Mesendoderm (in vitro differentiated cells): ENCODE measurements around the gene TOP2B.

Experiments used
- DNase-seq: peaks from one replicate; pipeline ENCODE4 v3.0.0; 2013
- H2AK5ac ChIP-seq: 2 replicates; pipeline ENCODE4 v1.6.1; 2013; ENCODE audit warnings: low read length, inconsistent platforms
- H2BK120ac ChIP-seq: 2 replicates; pipeline ENCODE4 v1.6.1; 2013; ENCODE audit warnings: low read depth, mild to moderate bottlenecking, low read length, moderate library complexity, mixed read lengths
- H2BK15ac ChIP-seq: replicated peaks from 2 replicates; pipeline ENCODE4 v1.6.1; 2013; ENCODE audit warnings: low read depth, mild to moderate bottlenecking, moderate library complexity
- H2BK5ac ChIP-seq: 2 replicates; pipeline ENCODE4 v1.6.1; 2013; ENCODE audit warnings: low read length, inconsistent platforms
- H3K18ac ChIP-seq: 2 replicates; pipeline ENCODE4 v1.6.1; 2013; ENCODE audit warnings: mild to moderate bottlenecking, low read length, mixed read lengths
- H3K23ac ChIP-seq: one replicate; pipeline ENCODE4 v1.6.1; 2013; ENCODE audit warnings: low read length
- H3K27ac ChIP-seq: 2 replicates; pipeline ENCODE4 v1.5.1; 2013; ENCODE audit warnings: low read depth, mild to moderate bottlenecking, inconsistent platforms, low read length, moderate library complexity
- H3K27me3 ChIP-seq: 2 replicates; pipeline ENCODE4 v1.6.1; 2013; ENCODE audit warnings: low read length, control low read depth, mild to moderate bottlenecking, inconsistent platforms; ENCODE audit not compliant: insufficient read depth, poor library complexity
- H3K36me3 ChIP-seq: 2 replicates; pipeline ENCODE4 v1.6.1; 2013; ENCODE audit warnings: low read length, inconsistent platforms; ENCODE audit not compliant: control insufficient read depth, insufficient read depth
- H3K4ac ChIP-seq: one replicate; pipeline ENCODE4 v1.6.1; 2013; ENCODE audit warnings: low read depth, mild to moderate bottlenecking, low read length, moderate library complexity
- H3K4me1 ChIP-seq: 2 replicates; pipeline ENCODE4 v1.6.1; 2013; ENCODE audit warnings: low read depth, low read length, inconsistent platforms; ENCODE audit not compliant: control insufficient read depth
- H3K4me2 ChIP-seq: 2 replicates; pipeline ENCODE4 v1.6.1; 2013; ENCODE audit warnings: low read length
- H3K4me3 ChIP-seq: 2 replicates; pipeline ENCODE4 v1.5.1; 2013; ENCODE audit warnings: mild to moderate bottlenecking, low read length
- H3K56ac ChIP-seq: one replicate; pipeline ENCODE4 v1.6.1; 2013; ENCODE audit warnings: low read length
- H3K79me1 ChIP-seq: 2 replicates; pipeline ENCODE4 v1.6.1; 2013; ENCODE audit warnings: low read length, inconsistent platforms
- H3K79me2 ChIP-seq: 2 replicates; pipeline ENCODE4 v1.6.1; 2013; ENCODE audit warnings: mild to moderate bottlenecking, low read length; ENCODE audit not compliant: control insufficient read depth, insufficient read depth
- H3K9ac ChIP-seq: 2 replicates; pipeline ENCODE4 v1.6.1; 2013; ENCODE audit warnings: low read length, inconsistent platforms
- H4K5ac ChIP-seq: one replicate; pipeline ENCODE4 v1.6.1; 2013; ENCODE audit warnings: low read length
- H4K8ac ChIP-seq: one replicate; pipeline ENCODE4 v1.6.1; 2013; ENCODE audit warnings: low read depth, mild to moderate bottlenecking, control low read depth, low read length, moderate library complexity
- WGBS: extraction: QIAGEN DNeasy Blood & Tissue Kit; methylation state at CpG from one replicate; pipeline ENCODE4 v1.1.7; 2013; ENCODE audit warnings: low lambda C conversion rate, missing lambda C conversion rate; ENCODE audit not compliant: insufficient coverage; ENCODE audit errors: extremely low coverage; 5-methylcytosine and 5-hydroxymethylcytosine counted together

The TOP2B gene

GRCh38 chr3:25665315-25666280, 891 bp upstream of the TOP2B start:
- DNase-seq: no peak
- peak overlapping the region; percentile 7 for H4K8ac ChIP-seq
- H3K4me2 ChIP-seq: peak overlapping the region; percentile 48
- H3K27me3 ChIP-seq: no peaks in the 10 kb centered on the region
- no peak overlapping the region for H2BK120ac ChIP-seq
- no peak overlapping the region for H4K5ac ChIP-seq
- H3K27ac ChIP-seq: peak overlapping the region; percentile 77
- H3K56ac ChIP-seq: peak overlapping the region; percentile 76
- peaks cover 24% of the 10 kb centered on the region for H3K79me2 ChIP-seq
- H3K9ac ChIP-seq: peak overlapping the region; percentile 72
- H3K23ac ChIP-seq: peak overlapping the region; percentile 31
- H3K4me3 ChIP-seq: no peak overlapping the region
- peak overlapping the region; percentile 55 for H3K18ac ChIP-seq
- H2BK5ac ChIP-seq: no peak overlapping the region
- no peaks in the 10 kb centered on the region for H3K4me1 ChIP-seq
- H2AK5ac ChIP-seq: no peak overlapping the region
- WGBS: no CpG with 5 or more reads among the region's 14 CpGs
- H2BK15ac ChIP-seq: no peak overlapping the region
- no peaks in the 10 kb centered on the region for H3K36me3 ChIP-seq
- no peak overlapping the region for H3K4ac ChIP-seq
- H3K79me1 ChIP-seq: peaks cover 2% of the 10 kb centered on the region

DNA sequence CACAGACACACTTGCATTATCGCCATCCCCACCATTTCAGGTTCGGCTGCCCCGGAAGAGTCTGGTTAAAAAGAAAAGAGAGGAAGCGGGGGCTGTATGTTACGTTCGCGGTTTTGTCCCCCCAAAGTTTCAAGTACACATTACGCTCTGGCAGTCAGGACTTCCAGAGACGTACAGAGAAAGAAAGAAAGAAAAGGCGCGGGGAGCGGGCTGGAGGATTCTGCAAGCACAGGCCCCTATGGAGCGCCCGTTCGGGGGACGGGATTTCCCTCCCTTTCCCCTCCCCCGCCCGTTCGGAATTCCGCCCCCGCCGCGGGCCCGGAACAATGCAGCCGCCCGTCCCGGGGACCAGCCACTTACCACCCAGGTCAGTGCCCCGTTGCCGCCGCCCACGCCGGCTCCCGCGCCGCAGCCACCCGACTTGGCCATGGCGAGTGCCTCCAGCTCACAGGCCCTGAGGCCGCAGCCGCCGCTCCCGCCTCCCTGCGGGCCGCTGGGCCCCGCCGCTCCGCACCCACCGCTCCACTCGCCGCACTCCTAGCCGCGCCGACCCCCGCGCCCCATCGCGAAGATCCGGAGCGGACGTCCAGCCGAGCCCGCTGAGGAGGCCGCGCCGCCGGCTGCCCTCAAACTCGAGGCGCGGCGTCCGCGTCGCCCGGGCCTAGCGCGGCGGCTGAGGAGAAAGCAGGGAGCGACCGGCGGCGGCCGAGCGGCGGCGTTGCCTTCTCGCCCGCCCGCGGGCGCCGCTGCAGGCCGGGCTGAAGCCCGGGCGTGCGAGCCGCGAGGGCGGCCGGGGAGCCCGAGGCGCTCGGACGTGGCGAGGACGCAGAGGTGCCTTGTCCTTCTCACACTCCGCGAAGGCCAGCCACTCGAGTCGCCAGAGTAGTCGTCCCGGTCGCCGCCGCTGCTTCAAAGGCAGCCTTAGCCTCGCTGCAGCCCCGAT, 567 bp downstream of the TOP2B start:
- Histone ChIP-seq H3K9ac (peak overlapping the region; percentile 96), H3K18ac (peak overlapping the region; percentile 91), H3K4ac (peak overlapping the region; percentile 77), H4K5ac (no peak overlapping the region), H2BK5ac (peak overlapping the region; percentile 67), H3K27me3 (no peaks in the 10 kb centered on the region), H2AK5ac (no peak overlapping the region), H3K79me2 (peaks cover 29% of the 10 kb centered on the region), H3K4me3 (peak overlapping the region; percentile 80), H2BK15ac (no peak overlapping the region), H3K36me3 (no peaks in the 10 kb centered on the region), H2BK120ac (no peak overlapping the region), H3K4me1 (no peaks in the 10 kb centered on the region), H3K56ac (peak overlapping the region; percentile 98), H3K4me2 (peak overlapping the region; percentile 92), H3K23ac (peak overlapping the region; percentile 89), H4K8ac (peak overlapping the region; percentile 87), H3K27ac (peak overlapping the region; percentile 91), H3K79me1 (peaks cover 2% of the 10 kb centered on the region)
- DNase-seq: peak; percentile 75
- no CpG with 5 or more reads among the region's 115 CpGs for WGBS

GRCh38 chr3:25663347-25663868, 1.3 kb downstream of the TOP2B start:
- H3K4me3 ChIP-seq: peak overlapping the region; percentile 80
- peaks cover 2% of the 10 kb centered on the region for H3K79me1 ChIP-seq
- H3K4me1 ChIP-seq: no peaks in the 10 kb centered on the region
- H3K79me2 ChIP-seq: peaks cover 35% of the 10 kb centered on the region
- no peak overlapping the region for H3K23ac ChIP-seq
- no peak overlapping the region for H4K5ac ChIP-seq
- H3K56ac ChIP-seq: peak overlapping the region; percentile 98
- H3K36me3 ChIP-seq: no peaks in the 10 kb centered on the region
- H3K27me3 ChIP-seq: no peaks in the 10 kb centered on the region
- no peak overlapping the region for H3K27ac ChIP-seq
- WGBS: no CpG with 5 or more reads among the region's 15 CpGs
- no peak overlapping the region for H2BK15ac ChIP-seq
- no peak overlapping the region for H2BK120ac ChIP-seq
- H4K8ac ChIP-seq: no peak overlapping the region
- DNase-seq: peak; percentile 61
- H2BK5ac ChIP-seq: no peak overlapping the region
- no peak overlapping the region for H3K4ac ChIP-seq
- peak overlapping the region; percentile 92 for H3K4me2 ChIP-seq
- H3K9ac ChIP-seq: peak overlapping the region; percentile 96
- peak overlapping the region; percentile 91 for H3K18ac ChIP-seq
- H2AK5ac ChIP-seq: no peak overlapping the region

- Histone ChIP-seq H3K4ac (no peak overlapping the region), H3K4me2 (peak overlapping the region; percentile 92), H2BK120ac (no peak overlapping the region), H3K27me3 (no peaks in the 10 kb centered on the region), H3K79me1 (peaks cover 2% of the 10 kb centered on the region), H3K4me3 (peak overlapping the region; percentile 80), H4K8ac (no peak overlapping the region), H2AK5ac (no peak overlapping the region), H3K9ac (peak overlapping the region; percentile 96), H3K18ac (no peak overlapping the region), H2BK5ac (no peak overlapping the region), H4K5ac (no peak overlapping the region), H3K36me3 (no peaks in the 10 kb centered on the region), H3K23ac (no peak overlapping the region), H3K27ac (no peak overlapping the region), H2BK15ac (no peak overlapping the region), H3K56ac (peak overlapping the region; percentile 98), H3K4me1 (no peaks in the 10 kb centered on the region), H3K79me2 (peaks cover 35% of the 10 kb centered on the region)
- no peak for DNase-seq
- no CpG with 5 or more reads among the region's 7 CpGs for WGBS
Measured at GRCh38 chr3:25662736-25663320, 1.9 kb downstream of the TOP2B start.

- peaks cover 2% of the 10 kb centered on the region for H3K4me1 ChIP-seq
- no peak overlapping the region for H2BK120ac ChIP-seq
- no peak overlapping the region for H3K56ac ChIP-seq
- no peak overlapping the region for H3K4me3 ChIP-seq
- H3K18ac ChIP-seq: no peak overlapping the region
- no CpG with 5 or more reads among the region's 4 CpGs for WGBS
- no peaks in the 10 kb centered on the region for H3K36me3 ChIP-seq
- H3K9ac ChIP-seq: no peak overlapping the region
- H2BK15ac ChIP-seq: no peak overlapping the region
- no peak overlapping the region for H3K4me2 ChIP-seq
- no peak overlapping the region for H4K5ac ChIP-seq
- H3K79me2 ChIP-seq: peaks cover 40% of the 10 kb centered on the region
- H2BK5ac ChIP-seq: no peak overlapping the region
- H3K79me1 ChIP-seq: peaks cover 2% of the 10 kb centered on the region
- no peak overlapping the region for H3K23ac ChIP-seq
- no peaks in the 10 kb centered on the region for H3K27me3 ChIP-seq
- no peak overlapping the region for H3K27ac ChIP-seq
- H4K8ac ChIP-seq: no peak overlapping the region
- H2AK5ac ChIP-seq: no peak overlapping the region
- DNase-seq: no peak
- H3K4ac ChIP-seq: no peak overlapping the region
Measured at GRCh38 chr3:25661694-25662437, 2.8 kb downstream of the TOP2B start.
